ENCODE data around the gene PCMTD2.

The PCMTD2 gene

GRCh38 chr20:64239449-64240242 lies 15.9 kb upstream of the PCMTD2 start:
- DNase-seq: no peak

DNA sequence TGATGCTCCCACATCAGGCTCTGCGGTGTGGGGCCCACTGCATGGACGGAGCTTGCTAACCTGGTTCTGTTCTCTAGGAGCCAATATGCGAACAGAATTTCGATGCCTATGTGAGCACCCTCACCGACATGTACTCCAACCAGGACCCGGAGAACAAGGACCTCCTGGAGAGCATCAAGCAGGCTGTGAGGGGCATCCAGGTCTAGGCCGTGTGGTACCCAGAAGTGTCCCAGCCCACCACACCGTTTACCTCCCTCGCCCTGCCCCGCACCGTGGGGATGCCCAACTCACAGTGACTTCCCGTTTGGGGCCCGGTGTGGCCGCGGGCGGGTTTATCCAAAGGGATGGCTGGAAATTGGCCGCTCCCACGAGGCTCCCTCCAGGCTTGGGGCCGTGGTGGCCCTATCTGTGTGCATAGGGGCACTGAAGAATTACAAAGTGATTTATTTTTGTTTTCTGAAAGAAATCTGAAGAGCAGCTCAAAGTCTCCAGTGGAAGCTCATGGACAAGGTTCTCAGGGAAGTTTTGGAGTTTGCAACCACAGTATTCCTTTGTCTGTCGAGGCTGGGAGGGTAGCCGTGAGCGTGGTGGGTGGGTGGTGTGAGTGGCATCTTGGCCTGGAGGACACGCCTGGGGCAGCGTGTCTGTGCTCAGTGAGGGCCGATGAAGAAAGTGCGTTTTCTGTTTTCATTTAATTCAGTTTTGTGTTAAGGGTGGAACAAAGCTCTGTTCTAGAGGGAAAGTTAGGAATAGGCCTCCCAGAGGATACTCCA lies 15.1 kb upstream of the PCMTD2 start:
- no peak for DNase-seq

GRCh38 chr20:64241061-64241460 lies 14.5 kb upstream of the PCMTD2 start:
- DNase-seq: no peak

- DNase-seq: no peak
These were observed 13.3 kb upstream of the PCMTD2 start for GRCh38 chr20:64242003-64242796.

DNA sequence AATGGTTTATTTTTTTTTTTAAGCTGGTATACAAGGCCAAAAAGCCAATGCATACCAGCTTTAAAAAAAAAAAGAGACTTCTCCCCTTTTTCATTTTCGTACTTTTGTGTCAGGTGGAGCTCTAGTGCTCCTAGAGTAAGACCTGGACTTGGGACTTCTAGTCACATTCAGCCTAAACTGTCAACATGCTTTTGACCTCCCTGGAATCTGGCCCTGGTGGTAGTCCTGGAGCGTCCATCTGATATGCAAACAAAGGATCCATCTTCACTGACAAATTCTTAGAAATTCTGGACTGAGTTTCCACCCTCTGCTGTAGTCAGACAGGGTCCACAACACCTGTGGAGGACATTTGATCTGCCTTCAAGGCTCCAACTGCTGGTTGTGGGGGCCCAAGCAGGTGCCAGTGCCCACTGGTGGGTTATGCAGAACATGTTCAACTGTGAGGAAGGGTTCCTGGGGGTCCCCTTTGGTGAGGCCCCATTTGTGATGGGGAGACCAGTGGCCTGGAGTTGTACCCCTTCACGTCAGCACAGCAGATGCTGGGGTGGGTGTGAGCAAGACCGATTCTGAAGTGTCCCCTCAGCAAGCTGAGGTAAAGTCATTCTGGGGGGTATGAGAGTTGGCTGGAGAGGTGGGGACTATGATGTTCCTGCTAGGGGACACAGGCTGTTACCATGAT lies 12.6 kb upstream of the PCMTD2 start:
- DNase-seq: no peak

GRCh38 chr20:64244281-64244805 lies 11.2 kb upstream of the PCMTD2 start:
- DNase-seq: no peak

GRCh38 chr20:64244870-64245603 lies 10.5 kb upstream of the PCMTD2 start:
- DNase-seq: no peak

GRCh38 chr20:64245746-64246595 lies 9.6 kb upstream of the PCMTD2 start:
- DNase-seq: no peak

GRCh38 chr20:64246616-64247306 lies 8.8 kb upstream of the PCMTD2 start:
- DNase-seq: no peak

DNA sequence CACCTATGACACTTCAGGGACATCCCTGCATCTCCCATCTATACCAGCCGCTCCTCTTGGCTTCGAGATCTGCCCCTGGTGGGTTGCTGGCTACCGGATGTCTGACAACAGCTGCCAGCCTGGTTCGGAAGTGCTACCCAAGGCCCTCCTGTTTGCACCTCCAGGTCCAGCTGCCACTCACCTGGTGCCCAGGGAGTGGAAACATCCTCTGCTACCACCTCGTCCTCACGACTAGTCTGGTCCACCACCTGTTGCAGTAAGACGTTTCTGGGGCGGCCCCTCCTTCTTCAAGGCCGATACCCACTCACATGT lies 8.3 kb upstream of the PCMTD2 start:
- no peak for DNase-seq

GRCh38 chr20:64247970-64248841 lies 7.3 kb upstream of the PCMTD2 start:
- DNase-seq: no peak

GRCh38 chr20:64250027-64250426 lies 5.5 kb upstream of the PCMTD2 start:
- no peak for DNase-seq

DNA sequence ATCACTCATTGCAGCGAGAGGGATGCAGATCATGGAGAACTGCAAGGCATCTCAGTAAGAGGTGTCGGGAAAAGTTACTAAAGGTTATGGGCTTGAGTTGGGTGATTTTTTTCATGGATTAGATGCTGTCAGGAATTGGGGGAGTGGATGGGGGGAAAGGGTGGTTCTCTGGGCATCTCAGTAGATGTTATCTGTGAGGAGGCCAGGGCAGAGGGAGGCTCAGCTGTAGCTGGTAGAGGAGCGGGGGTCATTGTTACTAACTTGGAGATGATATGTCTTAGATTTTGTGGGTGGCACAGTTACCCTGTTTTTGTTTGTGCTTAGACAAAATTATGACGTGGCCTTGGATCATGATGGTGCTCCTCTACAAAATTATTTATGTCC lies 2.6 kb upstream of the PCMTD2 start:
- no peak for DNase-seq

GRCh38 chr20:64253443-64253842 lies 2.1 kb upstream of the PCMTD2 start:
- no peak for DNase-seq

- no peak for DNase-seq
These were observed 1.4 kb upstream of the PCMTD2 start for GRCh38 chr20:64254156-64254555.

DNA sequence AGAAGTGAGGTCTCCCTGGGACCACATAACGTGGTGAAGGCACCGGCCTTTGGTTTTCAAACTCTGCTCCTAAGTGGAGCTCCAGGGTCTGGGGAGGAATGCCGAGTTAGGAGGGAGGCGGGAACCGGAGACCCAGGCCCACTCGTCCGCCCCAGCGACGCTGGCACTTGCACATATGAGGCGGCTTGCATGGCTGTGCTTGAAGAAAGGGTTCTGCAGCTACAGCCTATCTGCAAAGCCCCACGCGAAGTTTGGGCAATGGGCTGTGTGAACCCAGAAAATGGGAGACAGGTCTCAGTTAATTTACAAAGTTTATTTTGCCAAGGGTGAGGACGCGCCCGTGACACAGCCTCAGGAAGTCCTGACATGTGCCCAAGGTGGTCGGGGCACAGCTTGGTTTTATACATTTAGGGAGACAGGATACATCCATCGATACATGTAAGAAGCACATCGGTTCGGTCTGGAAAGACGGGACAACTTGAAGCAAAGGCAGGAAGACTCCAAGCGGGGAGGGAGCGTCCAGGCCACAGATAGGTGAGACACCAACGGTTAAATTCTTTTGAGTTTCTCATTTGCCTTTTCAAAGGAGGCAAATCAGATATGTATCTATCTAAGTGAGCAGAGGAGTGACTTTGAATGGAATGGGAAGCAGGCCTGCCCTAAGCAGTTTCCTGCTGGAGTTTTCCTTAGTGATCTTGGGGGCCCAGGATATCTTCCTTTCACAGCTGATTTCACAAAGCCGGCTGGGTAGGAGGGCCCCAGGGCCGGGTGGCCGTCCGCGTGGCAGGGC lies 782 bp upstream of the PCMTD2 start:
- DNase-seq: no peak

GRCh38 chr20:64256282-64256935 lies 861 bp downstream of the PCMTD2 start:
- no peak for DNase-seq

DNA sequence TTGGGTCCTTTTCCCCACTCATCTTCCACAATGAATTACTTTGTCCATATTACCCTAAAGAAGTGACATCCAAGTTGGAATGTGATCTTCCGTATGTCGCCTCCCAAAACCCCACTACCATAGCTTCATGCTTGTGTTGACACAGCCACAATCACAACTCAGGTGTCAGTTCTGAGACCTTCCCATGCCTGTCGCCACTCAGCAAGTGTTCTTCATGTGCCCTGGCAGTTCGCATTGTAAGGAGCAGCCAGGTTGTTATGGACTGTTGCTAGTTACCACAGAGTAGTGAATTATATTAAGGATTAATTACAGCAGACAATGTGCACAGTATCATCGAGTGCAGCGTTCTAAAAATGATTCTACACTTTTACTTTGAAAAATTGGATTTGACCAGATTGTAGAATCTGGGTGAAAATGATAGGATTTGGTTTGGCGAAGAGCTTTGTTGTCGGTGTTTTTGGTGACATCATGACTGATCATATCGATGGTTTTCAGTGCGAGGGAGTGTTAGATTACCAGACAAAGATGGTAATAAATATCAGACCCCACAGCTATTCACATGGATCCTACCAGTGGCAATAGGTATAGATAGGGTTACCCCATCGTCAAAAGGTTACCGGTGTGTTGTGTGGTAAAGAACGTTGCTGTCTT lies 1.7 kb downstream of the PCMTD2 start:
- no peak for DNase-seq
